HG03521 (cell line): ENCODE data around the gene MS4A10.

Source experiments
- ATAC-seq: cut with Tn5 transposase; IDR thresholded peaks from one replicate; pipeline ENCODE4 v1.9.1; 2021; ENCODE audit warnings: mild to moderate bottlenecking, moderate library complexity; ENCODE audit not compliant: unreplicated experiment

MS4A10 gene

DNA sequence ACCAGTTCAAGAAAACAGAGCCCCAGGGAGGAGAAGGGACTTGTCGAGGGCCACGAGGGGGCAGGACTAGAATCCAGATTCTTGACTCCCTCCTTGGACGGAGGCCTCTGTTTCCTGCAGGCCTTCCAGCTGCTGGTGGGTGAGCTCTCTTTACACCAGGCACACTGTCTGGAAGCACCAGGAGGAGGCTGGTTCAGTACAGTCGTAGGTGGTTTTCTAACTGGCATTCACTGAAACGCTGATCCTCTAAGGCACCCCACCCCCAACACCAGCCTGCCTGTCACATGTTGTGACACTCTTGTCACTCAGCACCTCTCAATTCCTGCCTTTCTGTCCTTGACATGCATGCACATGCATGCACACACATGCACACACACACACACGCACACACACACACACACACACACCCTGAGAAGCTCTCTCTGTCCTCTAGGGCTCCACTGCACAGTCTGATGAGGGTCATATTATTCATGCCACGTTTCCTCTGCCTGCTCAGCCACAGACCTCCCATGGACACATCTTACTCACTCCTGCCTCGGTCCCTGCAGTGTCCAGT is 751 bp downstream of the MS4A10 start:
- no peak for ATAC-seq

DNA sequence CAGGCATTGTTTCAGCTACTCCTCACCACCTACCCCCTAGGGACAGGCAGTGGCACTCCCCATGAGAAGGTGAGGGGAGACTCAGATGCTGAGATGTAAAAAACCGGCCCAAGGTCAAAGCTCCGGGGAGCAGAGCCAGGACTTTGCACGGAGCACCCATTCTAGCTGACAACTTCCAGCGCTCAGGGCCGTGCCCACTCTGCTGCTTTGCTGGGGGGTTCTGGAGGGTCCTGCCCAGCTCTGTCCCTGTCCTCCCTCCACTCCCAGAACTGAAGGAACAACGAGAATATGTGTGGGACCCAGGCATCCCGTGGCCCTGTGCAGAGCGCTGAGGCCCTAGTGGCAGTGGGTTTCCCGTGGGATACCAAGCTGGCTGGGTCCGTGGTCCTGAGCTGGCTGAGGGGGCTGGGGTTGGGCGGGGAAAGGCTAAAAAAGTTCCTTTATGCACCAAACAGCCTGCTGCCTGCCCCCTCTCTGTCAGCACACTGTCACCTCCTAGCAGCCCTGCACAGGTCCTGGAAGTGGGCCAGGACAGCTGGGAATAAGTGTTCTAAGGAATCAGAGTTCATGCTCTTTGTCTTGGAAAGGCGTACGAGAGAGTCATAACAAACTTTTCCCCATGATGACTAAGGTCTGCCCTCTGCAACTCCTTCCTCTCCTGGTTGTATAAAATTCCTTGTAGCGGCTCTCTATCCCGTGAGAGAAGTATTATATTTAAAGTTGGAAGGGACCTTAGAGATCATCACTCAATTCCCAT is 1.9 kb downstream of the MS4A10 start:
- no peak for ATAC-seq

DNA sequence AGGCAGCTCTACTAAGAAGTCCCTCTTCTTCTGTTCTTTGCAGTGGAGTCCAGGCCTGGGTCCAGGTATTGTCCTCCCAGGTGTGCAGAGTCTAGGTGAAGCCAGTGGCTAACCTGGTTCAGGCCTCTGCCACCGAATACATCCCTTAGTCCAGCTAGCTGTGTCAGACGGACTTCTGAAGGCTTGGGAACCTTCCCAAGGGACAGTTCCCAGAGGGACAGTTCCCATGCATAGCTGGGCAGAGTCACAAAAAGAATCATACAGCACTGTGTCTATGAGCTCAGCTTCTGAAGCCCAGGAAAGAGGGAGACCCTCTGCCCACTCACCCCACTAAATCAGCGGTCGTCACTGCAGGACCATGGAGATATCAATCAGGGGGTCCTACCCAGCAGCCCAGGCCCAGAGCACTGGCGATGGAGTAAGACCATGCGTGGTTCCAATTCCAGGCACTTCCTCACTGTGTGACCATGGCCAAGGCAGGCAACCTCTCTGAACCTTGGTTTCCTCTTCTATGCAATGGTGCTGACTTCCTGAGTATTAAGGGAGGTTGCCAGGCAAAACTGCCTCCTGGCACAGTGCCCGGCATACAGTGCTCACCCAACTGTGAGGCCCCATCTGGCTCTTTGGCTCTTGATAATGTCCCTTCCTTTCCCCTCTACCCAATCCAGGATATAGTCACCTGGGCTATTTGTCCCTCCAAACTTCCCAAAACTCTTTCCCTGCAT is 3.4 kb downstream of the MS4A10 start:
- no peak for ATAC-seq

DNA sequence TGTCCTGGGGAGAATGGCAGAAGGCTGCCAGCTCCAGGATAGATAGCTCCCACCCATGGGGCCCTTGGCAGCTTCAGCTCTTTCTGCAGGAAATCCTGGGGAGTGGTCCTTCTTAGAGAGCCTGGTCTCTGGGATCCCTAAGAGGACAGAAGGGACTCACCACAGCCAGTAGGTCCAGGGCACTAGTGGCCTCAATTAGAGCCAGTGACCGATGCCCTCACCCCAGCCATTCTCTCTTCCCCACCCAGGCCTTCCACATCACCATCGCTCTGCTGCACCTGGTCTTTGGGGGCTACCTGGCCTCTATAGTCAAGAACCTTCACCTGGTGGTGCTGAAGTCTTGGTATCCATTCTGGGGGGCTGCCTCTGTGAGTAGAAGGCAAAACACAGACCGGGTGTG is 5.6 kb downstream of the MS4A10 start:
- ATAC-seq = no peak

DNA sequence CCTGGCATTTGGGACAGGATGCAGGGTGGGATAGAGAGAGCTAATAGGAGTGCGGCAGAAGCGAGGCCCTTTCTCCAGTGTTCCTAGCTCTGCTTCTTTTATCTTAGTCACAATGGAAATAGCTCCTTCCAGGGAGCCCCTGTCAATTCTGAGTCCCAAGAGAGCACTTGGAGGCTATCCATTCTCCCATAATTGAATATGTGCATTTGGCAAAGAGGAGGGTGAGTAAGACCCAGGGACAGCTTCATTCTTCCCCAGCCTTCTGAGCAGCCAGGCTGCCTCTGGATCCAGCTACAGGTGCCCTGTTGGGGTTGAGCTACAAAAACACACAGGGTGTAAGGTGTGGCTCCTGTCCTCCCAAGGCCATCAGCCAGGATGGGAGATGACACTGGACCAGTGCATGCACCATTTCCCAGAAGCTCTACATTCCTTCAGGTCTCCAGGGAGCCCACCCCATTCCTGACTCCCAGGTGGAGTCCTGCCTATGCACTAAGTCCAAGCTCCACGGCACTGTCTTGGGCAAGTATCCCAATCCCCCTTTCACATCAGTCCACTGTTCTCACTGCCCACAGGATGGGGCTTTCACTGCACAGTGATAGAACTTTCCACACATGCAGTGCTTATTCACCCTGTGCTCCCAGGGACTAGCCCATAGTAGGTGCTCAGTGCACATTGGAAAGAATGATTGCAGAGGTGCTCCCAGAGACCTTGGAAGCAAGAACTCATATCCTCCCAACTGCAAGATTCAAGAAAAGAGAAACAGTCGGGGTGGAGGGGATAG is 6.2 kb downstream of the MS4A10 start:
- no peak for ATAC-seq

DNA sequence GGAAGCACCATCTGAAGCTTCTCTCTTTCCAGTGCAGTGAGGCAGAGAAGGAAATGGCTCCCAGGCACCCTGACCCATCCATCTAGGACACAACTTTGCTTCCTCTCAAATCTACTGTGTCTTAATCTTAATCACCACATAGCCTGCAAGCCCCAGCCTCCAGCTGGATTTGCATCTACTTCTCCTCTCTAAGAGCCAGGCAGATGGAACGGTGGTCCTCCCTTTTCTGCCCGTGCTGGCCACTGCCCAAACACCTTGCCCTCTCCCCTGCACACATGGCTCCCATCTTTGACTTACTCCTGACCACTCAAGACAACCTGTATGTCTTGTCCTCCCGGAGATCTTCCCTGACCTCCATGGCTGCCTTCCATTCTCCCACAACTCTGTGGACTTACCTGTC is 7.4 kb downstream of the MS4A10 start:
- ATAC-seq = no peak

DNA sequence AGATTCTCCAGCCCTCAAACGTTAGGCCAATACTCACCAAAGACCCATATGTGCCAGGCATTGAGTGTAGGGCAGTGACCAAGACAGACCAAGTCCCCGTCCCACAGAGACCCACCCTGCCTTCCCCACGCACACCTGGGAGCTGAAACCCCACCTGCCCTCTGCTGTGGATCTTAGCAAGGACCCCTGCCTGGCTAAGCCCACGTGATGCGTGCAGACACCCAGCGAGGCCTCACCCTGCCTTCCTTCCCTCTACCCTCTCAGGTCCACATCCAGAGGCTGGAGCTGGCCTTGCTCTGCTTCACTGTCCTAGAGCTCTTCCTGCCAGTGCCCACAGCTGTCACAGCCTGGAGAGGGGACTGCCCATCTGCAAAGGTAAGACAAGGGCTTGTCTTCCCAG is 10.2 kb downstream of the MS4A10 start:
- no peak for ATAC-seq

DNA sequence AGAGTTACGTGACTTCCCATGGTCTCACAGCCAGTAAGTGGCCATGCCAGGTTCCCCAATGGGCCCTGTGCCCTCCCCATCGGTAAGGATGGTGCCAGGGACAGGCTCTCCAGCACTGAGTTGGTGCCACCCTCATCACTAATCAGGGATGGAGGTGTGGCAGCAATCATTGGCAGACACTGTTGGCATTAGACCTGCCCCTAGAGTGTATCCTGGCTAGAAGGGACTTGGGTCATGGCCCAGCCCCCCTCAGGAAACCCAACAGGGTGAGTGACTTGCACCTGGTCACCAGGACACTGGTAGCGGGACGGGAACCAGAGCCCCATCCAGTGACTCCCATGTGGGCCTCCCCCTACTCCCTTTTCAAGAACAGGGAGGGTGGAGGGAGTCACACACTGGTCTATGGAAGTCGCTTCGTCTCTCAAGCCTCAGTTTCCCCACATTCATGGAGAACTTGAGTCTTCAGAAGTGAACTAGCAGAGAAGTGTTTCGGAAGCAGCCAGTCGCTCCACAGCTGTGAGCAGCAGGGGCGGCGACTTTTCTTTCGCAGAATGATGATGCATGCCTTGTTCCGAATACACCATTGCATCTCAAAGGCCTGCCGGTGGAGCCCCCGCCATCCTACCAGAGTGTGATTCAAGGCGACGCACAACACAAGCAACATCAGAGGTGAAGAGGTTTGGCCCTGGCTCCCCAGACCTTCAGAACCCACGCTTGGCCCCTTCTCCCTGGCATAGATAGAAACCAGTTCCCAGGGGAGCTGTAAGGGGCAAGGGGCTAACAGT is 12.9 kb downstream of the MS4A10 start:
- no peak for ATAC-seq

DNA sequence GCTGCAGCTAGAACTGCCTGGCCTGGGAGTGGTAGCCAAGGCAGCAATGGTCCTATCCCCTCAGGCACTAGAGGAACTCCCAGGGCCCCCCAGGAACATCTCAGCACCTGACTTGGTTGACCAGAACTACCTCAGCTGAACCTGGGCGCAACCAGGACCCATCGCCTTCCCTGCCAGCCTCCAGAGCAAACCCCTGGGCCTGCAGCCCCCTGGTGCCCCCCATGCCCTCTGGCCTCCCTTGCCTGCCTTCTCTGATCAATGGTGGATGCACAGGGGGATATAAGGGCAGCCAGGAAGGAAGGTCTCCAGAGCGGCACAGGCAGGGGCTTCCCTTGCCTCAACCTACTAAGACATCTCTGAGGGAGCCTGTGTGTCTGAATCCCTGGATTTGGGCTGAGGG is 13.5 kb downstream of the MS4A10 start:
- ATAC-seq = no peak

DNA sequence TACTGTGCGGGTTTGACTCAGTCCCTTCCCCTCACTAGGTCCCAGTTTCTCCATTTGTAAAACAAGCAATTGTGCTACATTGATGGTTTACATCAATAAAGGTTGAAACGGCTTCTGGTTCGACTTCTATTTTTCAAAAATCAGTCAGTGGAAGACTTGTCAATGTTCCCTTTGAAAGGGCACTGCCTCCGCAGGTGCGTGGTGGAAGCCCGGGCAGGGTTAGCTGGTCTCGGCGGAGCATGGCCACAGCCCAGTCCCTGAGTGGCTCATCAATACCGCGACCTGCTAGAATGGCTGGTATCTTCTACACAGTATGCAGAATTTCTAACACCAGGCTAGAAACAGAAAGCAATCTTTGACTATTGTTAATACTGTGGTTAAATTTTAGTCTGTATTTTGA is 16.1 kb downstream of the MS4A10 start:
- no peak for ATAC-seq

DNA sequence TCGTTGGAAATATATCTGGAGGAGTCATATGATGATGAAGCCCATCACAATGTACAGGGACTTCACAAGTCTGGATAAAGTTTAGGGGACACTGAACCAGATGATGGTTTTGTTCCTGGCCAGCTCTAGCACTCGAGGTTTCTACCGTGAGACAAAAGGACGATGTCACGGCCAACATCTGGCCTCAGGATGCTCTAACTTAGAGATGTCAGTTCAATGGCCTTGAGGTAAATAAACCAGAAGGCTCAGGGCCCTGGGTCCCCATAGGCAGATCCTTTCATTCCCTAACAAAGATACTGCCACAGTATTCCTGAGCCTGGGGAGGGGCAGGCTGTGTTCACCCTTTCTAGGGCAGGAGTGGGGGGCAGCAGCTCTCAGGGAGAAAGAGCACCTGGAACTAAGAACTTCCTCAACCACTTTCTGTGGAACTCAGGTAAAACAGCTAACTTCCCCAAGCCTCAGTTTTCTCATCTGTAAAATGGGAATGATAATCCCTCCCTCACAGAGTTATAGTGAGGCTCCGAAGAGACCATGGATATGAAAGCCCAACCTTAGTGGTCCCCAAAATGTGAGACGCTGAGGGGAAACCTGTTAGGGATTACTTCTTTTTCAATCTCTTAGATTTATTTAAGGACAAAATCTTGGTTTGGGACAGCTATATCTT is 18.3 kb downstream of the MS4A10 start:
- no peak for ATAC-seq

DNA sequence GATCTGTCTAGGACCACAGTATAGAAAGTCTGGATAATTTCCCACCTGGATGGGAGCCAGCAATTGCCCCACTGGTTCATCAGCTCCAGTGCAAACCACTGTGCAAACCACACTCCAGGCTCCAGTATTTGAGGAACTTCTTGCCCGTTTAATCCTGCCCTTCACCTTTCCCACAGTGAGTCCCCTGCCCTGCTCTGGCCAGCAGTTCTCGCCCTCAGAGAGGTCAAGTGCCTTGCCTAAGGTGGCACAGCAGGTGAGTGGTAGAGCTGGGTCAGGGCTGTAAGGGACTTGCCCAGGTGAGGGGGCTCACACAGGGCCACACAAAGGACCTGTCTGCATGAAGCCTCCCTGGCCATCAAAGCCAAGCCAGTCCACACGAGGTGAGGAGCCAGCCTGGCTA is 24.1 kb downstream of the MS4A10 start:
- ATAC-seq = no peak

DNA sequence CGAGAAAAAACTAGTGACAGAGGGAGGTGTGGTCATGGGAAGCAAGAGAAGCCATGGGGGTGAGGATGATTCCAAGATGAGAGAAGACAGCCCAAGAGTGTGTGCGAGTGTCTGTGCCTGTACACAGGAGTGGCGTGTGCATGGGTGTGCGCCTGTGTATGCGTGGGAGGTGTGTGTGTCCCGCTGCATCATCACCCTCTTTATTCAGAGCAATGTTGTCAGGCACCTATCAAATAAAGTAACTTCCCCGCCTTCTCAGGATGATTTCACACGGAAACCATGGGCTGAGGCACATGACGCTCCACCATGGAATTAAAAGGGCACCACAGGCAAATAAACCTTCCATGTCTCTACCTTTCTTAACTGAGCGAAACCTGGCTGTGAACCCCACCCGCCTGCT is 24.6 kb downstream of the MS4A10 start:
- no peak for ATAC-seq

DNA sequence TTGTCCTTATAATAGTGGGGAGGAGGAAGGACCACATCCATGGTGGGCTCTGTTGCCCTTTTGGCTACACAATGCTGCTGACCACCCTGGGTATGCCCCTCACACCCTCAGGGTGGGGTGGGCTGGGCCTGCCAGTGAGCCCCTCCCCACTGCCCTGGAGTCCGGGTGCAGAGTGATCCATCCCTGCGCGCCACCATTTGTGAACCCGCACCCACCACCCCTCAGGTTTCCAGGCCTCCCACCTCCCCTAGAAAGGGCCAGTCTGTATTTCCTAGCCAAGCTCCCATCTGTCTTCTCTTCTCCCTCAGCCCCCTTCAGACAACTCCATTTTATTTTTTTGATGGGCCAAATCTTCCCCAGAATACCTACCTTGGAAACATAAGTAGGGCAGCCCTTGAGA is 25.0 kb downstream of the MS4A10 start:
- no peak for ATAC-seq

DNA sequence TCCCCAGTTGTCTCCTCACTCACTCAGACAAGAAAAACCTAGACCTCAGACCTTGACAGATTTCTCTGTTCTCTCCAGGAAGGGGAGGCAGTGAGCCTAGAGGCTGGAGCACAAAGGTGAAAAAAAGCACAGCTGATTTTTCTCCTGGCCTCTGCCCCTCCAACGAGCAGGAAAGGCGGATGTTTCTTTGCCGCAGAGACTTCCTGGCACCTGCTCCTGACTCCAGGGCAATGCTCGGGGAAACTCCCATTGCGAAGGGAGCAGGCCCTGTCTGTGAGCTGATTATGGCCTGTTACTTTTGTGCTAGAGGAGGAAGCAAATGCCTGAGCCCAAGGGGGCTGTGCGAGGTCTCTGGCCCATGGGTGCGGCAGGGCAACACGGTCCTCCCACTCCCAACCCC is 25.4 kb downstream of the MS4A10 start:
- no peak for ATAC-seq

DNA sequence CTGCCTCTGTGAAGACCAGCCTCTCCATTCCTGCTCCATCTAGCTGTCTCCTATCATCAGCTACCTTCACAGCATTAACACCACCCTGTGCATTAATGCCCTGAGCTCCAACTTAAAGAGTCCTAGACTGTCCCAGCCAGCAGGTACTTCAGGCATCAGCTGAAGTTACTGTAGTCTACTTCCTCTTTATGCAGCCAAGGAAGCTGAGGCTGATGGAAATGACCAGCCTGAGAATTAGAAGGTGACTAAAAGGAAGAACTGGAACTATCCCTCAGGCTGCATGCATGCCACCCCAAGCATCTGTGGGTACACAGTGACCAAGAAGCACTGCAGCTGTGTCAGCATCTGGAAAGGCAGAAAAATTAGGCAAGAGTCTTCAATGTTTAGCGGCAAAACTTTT is 28.2 kb downstream of the MS4A10 start:
- ATAC-seq = no peak

DNA sequence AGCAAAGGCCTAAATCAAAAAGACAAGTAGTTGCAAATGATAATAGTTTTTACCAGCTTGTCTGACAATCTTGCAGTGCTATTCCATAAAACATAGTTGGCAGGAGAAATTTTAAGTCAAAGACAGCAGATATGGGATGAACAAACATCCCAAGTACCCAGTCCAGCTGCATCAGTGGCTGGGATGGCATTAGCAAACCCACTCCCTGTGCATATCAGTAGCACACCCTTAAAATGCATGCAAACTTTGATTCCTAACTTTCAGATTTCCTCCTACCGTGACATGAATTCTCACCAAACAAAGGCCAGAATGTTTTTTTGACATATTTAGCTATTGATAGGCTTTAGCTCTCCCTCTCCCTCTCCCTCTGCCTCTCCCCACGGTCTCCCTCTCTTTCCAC is 29.0 kb downstream of the MS4A10 start:
- ATAC-seq = no peak

DNA sequence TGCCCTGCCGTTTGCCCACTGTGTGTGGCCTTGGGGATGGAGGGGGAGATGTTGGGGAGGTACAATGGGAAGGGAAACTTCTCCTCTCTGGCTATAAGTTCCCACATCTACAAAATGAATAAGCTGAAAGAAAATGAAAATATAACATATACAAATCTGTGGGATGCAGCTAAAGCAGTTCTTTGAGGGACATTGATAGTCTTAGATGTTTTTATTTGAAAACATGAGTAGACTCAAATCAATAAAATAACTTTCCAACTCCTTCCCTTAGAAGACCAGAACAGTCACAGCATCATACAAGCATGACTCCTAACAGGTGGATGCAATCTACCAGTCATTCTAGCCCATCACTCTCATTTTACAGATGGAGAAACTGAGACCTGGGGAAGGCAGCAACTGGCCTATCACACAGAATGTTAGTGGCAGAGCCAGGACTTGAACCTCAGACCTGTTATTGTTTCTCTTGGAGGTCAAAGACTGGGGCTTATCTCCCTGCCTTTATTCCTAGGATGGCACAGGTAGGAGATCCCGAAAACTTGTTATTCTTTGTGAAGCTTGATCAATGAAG is 31.5 kb downstream of the MS4A10 start:
- ATAC-seq = no peak

DNA sequence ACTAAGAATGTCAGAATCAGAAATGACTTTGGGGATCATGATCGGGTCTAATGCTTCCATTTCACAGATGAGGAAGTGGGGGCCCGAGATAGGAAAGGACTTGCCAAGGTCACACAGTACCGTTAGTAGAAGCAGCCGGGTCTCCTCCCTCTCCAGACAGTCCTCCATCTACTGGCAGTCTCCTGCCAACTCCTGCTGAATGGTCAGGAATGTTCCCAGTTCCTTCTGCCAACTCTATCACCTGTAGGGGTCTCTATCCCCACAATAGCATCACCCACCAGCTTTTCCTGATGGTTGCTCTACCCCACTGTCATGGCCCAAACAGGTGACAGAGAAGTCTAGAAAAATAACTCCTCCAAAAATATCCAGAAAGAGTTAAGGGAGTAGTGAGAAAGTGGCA is 32.9 kb downstream of the MS4A10 start:
- no peak for ATAC-seq
